Measurements from ENCODE around the gene TRIM7.
"Not testable (repeated sequence)": the region's sequence is repeated elsewhere in the genome, so short reads cannot be mapped to it uniquely, and the experiment has no call there.

TRIM7 gene

GRCh38 chr5:181168595-181169118 is 36.3 kb downstream of the TRIM7 start:
- DNase-seq = no peak

GRCh38 chr5:181167814-181168488 is 37.0 kb downstream of the TRIM7 start:
- DNase-seq = no peak

- DNase-seq = no peak
These were observed 37.9 kb downstream of the TRIM7 start for GRCh38 chr5:181166812-181167733.

- DNase-seq = no peak
These were observed 40.7 kb downstream of the TRIM7 start for GRCh38 chr5:181164076-181164952.

GRCh38 chr5:181163487-181164075 is 41.4 kb downstream of the TRIM7 start:
- DNase-seq = no peak

DNA sequence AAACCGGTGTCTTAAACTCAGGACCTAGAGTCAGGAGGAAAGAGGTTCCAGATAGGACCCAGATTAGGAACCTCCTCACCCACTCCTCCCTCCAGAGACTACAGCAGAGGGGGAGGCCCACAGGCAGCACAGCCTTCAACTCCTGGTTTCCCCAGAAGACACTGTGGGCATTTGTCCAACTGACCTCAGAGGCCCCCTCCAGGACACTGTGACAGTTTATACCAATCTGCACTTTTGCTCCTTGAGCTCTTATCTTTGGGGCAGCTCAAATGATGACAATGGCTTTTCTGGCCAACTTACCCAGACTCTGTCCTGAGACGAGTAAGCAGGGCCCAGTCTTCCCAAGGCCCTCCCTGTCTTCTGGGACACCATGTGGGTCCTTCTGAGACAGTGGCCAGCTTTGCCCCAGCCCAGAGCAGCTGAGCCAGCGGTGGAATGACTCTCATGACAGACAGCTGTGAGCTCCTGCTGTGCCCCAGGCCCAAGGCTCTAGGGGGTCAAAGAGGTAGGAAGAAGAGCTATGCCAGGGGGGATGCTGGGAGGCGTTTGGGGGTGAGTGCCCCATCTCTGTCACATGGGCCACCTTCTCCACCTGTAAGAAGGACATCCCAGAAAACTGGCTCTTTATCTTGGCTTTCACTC is 43.3 kb downstream of the TRIM7 start:
- no peak for DNase-seq

DNA sequence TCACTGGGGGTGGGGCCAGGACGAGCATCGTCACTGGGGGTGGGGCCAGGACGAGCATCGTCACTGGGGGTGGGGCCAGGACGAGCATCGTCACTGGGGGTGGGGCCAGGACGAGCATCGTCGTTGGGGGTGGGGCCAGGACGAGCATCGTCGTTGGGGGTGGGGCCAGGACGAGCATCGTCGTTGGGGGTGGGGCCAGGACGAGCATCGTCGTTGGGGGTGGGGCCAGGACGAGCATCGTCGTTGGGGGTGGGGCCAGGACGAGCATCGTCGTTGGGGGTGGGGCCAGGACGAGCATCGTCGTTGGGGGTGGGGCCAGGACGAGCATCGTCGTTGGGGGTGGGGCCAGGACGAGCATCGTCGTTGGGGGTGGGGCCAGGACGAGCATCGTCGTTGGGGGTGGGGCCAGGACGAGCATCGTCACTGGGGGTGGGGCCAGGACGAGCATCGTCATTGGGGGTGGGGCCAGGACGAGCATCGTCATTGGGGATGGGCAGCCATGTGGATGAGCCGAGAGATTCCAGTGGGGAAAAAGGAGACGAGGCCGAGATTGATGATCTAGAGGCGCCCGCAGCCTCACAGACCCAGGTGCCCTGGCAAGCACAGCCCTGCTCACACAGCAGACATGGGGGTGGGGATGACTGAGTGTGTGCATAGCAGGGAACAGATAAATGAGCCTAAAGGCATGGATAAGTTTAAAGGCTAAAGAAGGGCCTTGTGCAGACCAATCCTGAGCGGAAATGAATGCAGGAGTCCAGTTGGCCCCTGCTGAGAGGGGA is 44.1 kb downstream of the TRIM7 start:
- not testable (repeated sequence) for DNase-seq

GRCh38 chr5:181160152-181160754 is 44.7 kb downstream of the TRIM7 start:
- no peak for DNase-seq

DNA sequence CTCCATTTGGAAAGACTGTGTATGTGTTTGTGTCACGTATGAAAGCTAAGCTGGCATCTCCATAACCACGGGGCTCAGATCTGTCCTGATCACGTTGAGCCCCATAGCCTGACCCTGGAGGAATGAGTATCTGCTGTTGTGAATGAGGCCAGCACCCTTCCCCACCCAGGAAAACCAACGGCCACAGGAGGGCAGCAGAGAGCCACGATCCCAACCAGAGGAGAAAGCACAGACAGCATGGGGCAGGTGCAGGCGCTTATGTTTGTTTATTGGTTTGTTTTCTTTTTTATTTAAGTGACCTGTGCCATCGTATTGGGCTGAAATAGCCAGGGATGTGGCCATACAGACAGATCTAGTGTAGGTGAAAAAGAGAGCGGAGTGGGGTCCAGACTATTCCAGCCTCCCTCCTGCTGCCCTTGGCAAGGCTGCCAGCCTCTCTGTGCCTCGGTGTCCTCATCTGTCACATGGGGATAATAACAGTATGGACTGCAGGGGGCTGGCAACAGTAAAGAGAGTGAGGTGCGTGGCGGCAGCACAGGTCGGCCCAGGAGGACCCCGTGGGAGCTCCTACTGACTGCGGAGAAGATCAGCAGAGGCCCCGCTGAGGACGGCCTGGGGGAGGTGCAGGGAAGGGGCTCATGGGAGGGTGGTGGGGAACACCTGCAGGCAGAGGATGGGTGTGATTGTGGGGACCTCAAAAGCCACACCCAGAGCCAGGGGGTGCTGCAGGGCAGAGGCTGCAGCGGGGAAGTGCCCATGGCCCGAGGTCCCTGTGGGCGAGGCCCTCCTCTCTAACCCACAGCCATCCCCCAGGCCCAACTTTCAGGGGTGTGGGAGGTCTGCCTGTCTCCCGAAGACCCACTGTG is 45.5 kb downstream of the TRIM7 start:
- peak; percentile 62 for DNase-seq

DNA sequence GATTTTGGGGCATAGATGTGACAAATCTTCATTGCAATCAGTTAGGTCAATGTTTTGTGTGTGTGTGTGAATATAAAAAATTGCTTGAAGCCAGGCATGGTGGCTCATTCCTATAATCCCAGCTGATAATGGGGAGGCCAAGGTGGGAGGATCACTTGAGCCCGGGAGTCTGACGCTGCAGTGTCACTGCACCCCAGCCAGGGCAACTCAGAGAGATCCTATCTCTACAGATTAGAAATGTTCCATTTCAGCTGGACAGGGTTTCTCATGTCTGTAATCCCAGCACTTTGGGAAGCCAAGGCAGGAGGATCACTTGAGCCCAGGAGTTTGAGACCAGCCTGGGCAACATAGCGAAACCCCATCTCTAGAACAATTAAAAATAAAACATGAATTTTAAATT is 46.1 kb downstream of the TRIM7 start:
- no peak for DNase-seq

GRCh38 chr5:181156758-181157157 is 48.2 kb downstream of the TRIM7 start:
- DNase-seq = no peak

GRCh38 chr5:181153814-181154213 is 51.2 kb downstream of the TRIM7 start:
- no peak for DNase-seq

- DNase-seq = no peak
These were observed 52.6 kb downstream of the TRIM7 start for GRCh38 chr5:181152406-181152805.

DNA sequence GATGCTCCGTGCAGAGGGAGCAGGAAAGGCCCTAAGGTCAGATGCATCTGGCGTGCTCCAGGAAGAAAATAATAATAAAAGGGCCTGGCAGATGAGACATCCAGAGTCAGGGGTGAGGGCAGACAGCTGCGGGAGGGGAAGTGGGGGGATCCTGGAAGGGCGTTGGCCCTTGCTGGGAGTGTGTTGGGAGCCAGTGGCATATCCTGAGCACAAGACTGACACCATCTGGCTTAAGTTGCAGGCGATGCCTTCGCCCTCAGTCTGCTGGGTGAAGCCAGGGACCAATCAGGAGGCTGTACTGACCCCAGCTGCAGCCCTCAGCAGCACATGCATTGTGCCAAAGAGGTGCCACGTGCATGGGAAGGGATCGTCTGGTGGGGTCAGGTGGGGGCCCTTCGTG is 53.9 kb downstream of the TRIM7 start:
- no peak for DNase-seq

GRCh38 chr5:181149806-181150733 is 54.9 kb downstream of the TRIM7 start:
- DNase-seq = no peak

DNA sequence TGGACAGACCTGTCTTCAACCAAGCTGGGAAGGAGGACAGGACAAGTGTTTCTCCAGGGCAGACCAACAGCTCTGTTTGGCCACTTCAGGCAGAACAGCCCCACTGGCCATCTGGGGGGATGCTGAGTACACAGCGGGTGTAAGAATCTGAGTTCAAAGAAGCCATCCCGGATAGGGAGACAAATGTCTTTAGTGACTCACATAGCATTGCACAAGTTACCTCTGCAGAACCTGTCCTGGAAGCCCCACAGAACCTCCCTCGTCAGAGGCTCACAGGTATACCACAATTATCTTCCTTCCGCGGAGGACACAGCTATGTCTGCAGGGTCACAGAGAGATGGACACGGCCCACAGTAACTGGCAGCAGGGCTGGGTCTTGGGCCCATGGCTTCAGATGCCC is 55.6 kb downstream of the TRIM7 start:
- DNase-seq = no peak

DNA sequence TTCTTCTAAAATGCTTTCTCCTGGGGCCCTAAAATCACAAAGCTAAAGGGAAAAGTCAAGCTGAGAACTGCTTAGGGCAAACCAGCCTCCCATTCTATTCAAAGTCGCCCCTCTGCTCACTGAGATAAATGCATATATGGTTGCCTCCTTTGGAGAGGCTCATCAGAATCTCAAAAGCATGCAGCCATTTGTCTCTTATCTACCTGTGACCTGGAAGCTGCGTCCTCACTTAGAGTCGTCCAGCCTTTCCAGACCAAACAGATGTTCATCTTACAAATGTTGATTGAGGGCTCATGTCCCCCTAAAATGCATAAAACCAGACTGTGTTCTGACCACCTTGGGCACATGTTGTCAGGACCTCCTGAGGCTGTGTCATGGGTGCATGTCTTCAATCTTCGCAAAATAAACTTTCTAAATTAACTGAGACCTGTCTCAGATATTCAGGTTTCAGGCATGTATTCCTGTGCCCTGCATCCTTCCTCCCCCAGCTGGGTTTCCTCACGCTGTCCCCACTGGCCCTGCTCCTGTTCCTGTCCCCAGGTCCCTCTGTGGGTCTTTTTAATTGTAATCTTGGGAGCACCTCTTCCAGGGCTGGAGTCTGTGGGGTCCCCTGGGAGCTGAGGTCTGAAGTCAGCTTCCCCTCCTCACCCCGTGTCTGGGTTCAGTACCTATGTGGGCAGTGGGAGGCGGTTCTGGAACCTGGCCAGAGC is 57.9 kb downstream of the TRIM7 start, which contains the start of gene OR2V2:
Gene OR2V2 (plus strand): TSS at position 660 of the 710 bp plus-strand sequence. CDS start 7,357 bp downstream, outside the sequence.
- DNase-seq = not testable (repeated sequence)

GRCh38 chr5:181145133-181145532 is 59.9 kb downstream of the TRIM7 start:
- no peak for DNase-seq
